ENCODE measurements around the gene LIPK.
A peak's percentile ranks its signal among the peaks of the same experiment; 100 is the strongest.

The LIPK gene

GRCh38 chr10:88791924-88792323, 85.9 kb downstream of the LIPK start:
- peak; percentile 76 for TF ChIP-seq CTCF (IDR thresholded peaks at IDR 0.05; ENCODE audit: low read depth, low read length, missing control alignments)
- in situ Hi-C loops (cut with HindIII; ENCODE audit: low pct_ligation_motif_present, low sequenced_read_pairs), result no loop called here
- Histone ChIP-seq H3K27ac (no peak overlapping the region), H3K27me3 (replicated peaks) (no peaks in the 10 kb centered on the region), H3K4me3 (ENCODE audit: low read depth, low read length) (no peak overlapping the region), H3K36me3 (replicated peaks) (no peaks in the 10 kb centered on the region)
- DNase-seq, result peak; percentile 35

GRCh38 chr10:88792661-88793060, 86.6 kb downstream of the LIPK start:
- in situ Hi-C loops (cut with HindIII; ENCODE audit: low pct_ligation_motif_present, low sequenced_read_pairs), result no loop called here
- no peak for TF ChIP-seq CTCF (IDR thresholded peaks at IDR 0.05; ENCODE audit: low read depth, low read length, missing control alignments)
- H3K27me3 ChIP-seq (replicated peaks), result no peaks in the 10 kb centered on the region

GRCh38 chr10:88793712-88794299, 87.8 kb downstream of the LIPK start:
- no peaks in the 10 kb centered on the region for H3K36me3 ChIP-seq (replicated peaks)
- no peak for DNase-seq
- no peaks in the 10 kb centered on the region for H3K27me3 ChIP-seq (replicated peaks)
- no peak overlapping the region for H3K4me3 ChIP-seq (ENCODE audit: low read depth, low read length)
- in situ Hi-C loops (cut with HindIII; ENCODE audit: low pct_ligation_motif_present, low sequenced_read_pairs), result no loop called here
- H3K27ac ChIP-seq, result no peak overlapping the region
- TF ChIP-seq CTCF (IDR thresholded peaks at IDR 0.05; ENCODE audit: low read depth, low read length, missing control alignments), result no peak

More at GRCh38 chr10:88792661-88793060, 86.6 kb downstream of the LIPK start:
- Histone ChIP-seq H3K27ac (no peak overlapping the region), H3K4me3 (ENCODE audit: low read depth, low read length) (no peak overlapping the region), H3K36me3 (replicated peaks) (no peaks in the 10 kb centered on the region)
- DNase-seq, result peak; percentile 54

GRCh38 chr10:88794731-88795130, 88.7 kb downstream of the LIPK start:
- TF ChIP-seq CTCF (IDR thresholded peaks at IDR 0.05; ENCODE audit: low read depth, low read length, missing control alignments), result no peak
- DNase-seq, result no peak
- in situ Hi-C loops (cut with HindIII; ENCODE audit: low pct_ligation_motif_present, low sequenced_read_pairs), result no loop called here
- Histone ChIP-seq H3K27ac (no peak overlapping the region), H3K27me3 (replicated peaks) (no peaks in the 10 kb centered on the region), H3K36me3 (replicated peaks) (no peaks in the 10 kb centered on the region), H3K4me3 (ENCODE audit: low read depth, low read length) (no peak overlapping the region)

GRCh38 chr10:88800152-88801125, 94.4 kb downstream of the LIPK start:
- peak; percentile 86 for DNase-seq
- H3K4me3 ChIP-seq (ENCODE audit: low read depth, low read length), result no peak overlapping the region
- no peaks in the 10 kb centered on the region for H3K36me3 ChIP-seq (replicated peaks)
- TF ChIP-seq CTCF (IDR thresholded peaks at IDR 0.05; ENCODE audit: low read depth, low read length, missing control alignments), result no peak
- H3K27me3 ChIP-seq (replicated peaks), result no peaks in the 10 kb centered on the region
- no peak overlapping the region for H3K27ac ChIP-seq
- in situ Hi-C loops (cut with HindIII; ENCODE audit: low pct_ligation_motif_present, low sequenced_read_pairs), result loop anchor here (25.0 kb wide), 1 partner anchor 113 kb away; no protein-coding TSS in a partner anchor

All from brain microvascular endothelial cell (primary cell).